ENCODE measurements around the gene KIAA1217. TPM values are rescaled to one million over a fixed set of nuclear protein-coding genes. Genes with fewer than 3 reads are reported as not detected.
"Not testable (repeated sequence)": the region's sequence is repeated elsewhere in the genome, so short reads cannot be mapped to it uniquely, and the experiment has no call there.

The KIAA1217 gene
- total RNA-seq, 1 donor from 2014 or later, result 13.2 TPM

- DNase-seq (ENCODE audit: low read depth), result peak; percentile 37
Observed at GRCh38 chr10:24462291-24462813, 253.4 kb downstream of the KIAA1217 start.

- peak; percentile 68 for DNase-seq (ENCODE audit: low read depth)
Observed at GRCh38 chr10:24462889-24463552, 254.1 kb downstream of the KIAA1217 start.

- no peak for DNase-seq (ENCODE audit: low read depth)
Observed at GRCh38 chr10:24463611-24464426, 254.9 kb downstream of the KIAA1217 start.

- DNase-seq (ENCODE audit: low read depth), result peak; percentile 84
Observed at GRCh38 chr10:24465124-24465874, 256.4 kb downstream of the KIAA1217 start.

GRCh38 chr10:24465891-24466818 lies 257.2 kb downstream of the KIAA1217 start:
- peak; percentile 91 for DNase-seq (ENCODE audit: low read depth)

- DNase-seq (ENCODE audit: low read depth), result peak; percentile 53
Observed at GRCh38 chr10:24467136-24467535, 258.2 kb downstream of the KIAA1217 start.

GRCh38 chr10:24467605-24468004 lies 258.7 kb downstream of the KIAA1217 start:
- no peak for DNase-seq (ENCODE audit: low read depth)

GRCh38 chr10:24468281-24468751 lies 259.4 kb downstream of the KIAA1217 start:
- DNase-seq (ENCODE audit: low read depth), result peak; percentile 73

GRCh38 chr10:24469993-24470392 lies 261.1 kb downstream of the KIAA1217 start:
- no peak for DNase-seq (ENCODE audit: low read depth)

- no peak for DNase-seq (ENCODE audit: low read depth)
Observed at GRCh38 chr10:24475598-24475997, 266.7 kb downstream of the KIAA1217 start.

- DNase-seq (ENCODE audit: low read depth), result no peak
Observed at GRCh38 chr10:24476913-24477701, 268.2 kb downstream of the KIAA1217 start.

- DNase-seq (ENCODE audit: low read depth), result no peak
Observed at GRCh38 chr10:24477915-24478314, 269.0 kb downstream of the KIAA1217 start.

GRCh38 chr10:24479806-24480205 lies 270.9 kb downstream of the KIAA1217 start:
- no peak for DNase-seq (ENCODE audit: low read depth)

GRCh38 chr10:24480447-24480846 lies 271.5 kb downstream of the KIAA1217 start:
- DNase-seq (ENCODE audit: low read depth), result no peak

- DNase-seq (ENCODE audit: low read depth), result no peak
Observed at GRCh38 chr10:24481241-24481640, 272.3 kb downstream of the KIAA1217 start.

GRCh38 chr10:24482713-24483112 lies 273.8 kb downstream of the KIAA1217 start:
- DNase-seq (ENCODE audit: low read depth), result not testable (repeated sequence)

- peak; percentile 42 for DNase-seq (ENCODE audit: low read depth)
Observed at GRCh38 chr10:24483701-24484100, 274.8 kb downstream of the KIAA1217 start.

GRCh38 chr10:24484771-24485170 lies 275.8 kb downstream of the KIAA1217 start:
- no peak for DNase-seq (ENCODE audit: low read depth)

GRCh38 chr10:24485304-24485703 lies 276.4 kb downstream of the KIAA1217 start:
- no peak for DNase-seq (ENCODE audit: low read depth)

Data from myocyte (in vitro differentiated cells).